ENCODE results near the gene KARS1. TPM values are rescaled to one million over a fixed set of nuclear protein-coding genes. Genes with fewer than 3 reads are reported as not detected.
A peak's percentile ranks its signal among the peaks of the same experiment; 100 is the strongest.

KARS1 gene
- total RNA-seq, 1 donor from 2014 or later, result 97.4 TPM

DNA sequence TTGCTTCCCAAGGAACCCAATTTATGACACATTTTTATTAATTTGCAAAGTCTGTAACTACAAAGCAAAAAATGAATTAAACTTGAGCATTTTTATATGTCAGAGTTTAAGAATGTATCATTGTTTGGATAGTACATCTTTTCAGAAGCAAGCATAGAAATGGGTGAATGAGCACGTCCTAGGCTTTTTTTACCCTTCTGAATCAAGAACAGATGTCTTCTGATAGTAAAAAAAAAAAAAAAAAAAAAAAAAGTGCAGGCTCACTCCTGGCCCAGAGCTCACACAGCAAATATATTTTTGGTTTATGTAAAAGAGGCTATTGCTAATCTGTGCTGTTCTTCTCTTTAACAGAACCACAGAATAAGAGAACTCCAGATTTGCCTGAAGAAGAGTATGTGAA lies 6.5 kb upstream of the KARS1 start:
- Mint-ChIP-seq H3K27ac (ENCODE audit: unreplicated experiment) (no peak overlapping the region), H3K36me3 (ENCODE audit: unreplicated experiment) (peaks cover 13% of the 10 kb centered on the region), H3K4me3 (ENCODE audit: unreplicated experiment) (no peak overlapping the region), H3K9me3 (ENCODE audit: unreplicated experiment) (peaks cover 9% of the 10 kb centered on the region), H3K4me1 (ENCODE audit: low read depth, unreplicated experiment) (peaks cover 20% of the 10 kb centered on the region), H3K27me3 (ENCODE audit: unreplicated experiment) (peaks cover 3% of the 10 kb centered on the region)
- no peak for DNase-seq
- TF ChIP-seq, protein P1, sequence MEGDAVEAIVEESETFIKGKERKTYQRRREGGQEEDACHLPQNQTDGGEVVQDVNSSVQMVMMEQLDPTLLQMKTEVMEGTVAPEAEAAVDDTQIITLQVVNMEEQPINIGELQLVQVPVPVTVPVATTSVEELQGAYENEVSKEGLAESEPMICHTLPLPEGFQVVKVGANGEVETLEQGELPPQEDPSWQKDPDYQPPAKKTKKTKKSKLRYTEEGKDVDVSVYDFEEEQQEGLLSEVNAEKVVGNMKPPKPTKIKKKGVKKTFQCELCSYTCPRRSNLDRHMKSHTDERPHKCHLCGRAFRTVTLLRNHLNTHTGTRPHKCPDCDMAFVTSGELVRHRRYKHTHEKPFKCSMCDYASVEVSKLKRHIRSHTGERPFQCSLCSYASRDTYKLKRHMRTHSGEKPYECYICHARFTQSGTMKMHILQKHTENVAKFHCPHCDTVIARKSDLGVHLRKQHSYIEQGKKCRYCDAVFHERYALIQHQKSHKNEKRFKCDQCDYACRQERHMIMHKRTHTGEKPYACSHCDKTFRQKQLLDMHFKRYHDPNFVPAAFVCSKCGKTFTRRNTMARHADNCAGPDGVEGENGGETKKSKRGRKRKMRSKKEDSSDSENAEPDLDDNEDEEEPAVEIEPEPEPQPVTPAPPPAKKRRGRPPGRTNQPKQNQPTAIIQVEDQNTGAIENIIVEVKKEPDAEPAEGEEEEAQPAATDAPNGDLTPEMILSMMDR (IDR thresholded peaks at IDR 0.05; ENCODE audit: partially characterized antibody, unreplicated experiment), result no peak

DNA sequence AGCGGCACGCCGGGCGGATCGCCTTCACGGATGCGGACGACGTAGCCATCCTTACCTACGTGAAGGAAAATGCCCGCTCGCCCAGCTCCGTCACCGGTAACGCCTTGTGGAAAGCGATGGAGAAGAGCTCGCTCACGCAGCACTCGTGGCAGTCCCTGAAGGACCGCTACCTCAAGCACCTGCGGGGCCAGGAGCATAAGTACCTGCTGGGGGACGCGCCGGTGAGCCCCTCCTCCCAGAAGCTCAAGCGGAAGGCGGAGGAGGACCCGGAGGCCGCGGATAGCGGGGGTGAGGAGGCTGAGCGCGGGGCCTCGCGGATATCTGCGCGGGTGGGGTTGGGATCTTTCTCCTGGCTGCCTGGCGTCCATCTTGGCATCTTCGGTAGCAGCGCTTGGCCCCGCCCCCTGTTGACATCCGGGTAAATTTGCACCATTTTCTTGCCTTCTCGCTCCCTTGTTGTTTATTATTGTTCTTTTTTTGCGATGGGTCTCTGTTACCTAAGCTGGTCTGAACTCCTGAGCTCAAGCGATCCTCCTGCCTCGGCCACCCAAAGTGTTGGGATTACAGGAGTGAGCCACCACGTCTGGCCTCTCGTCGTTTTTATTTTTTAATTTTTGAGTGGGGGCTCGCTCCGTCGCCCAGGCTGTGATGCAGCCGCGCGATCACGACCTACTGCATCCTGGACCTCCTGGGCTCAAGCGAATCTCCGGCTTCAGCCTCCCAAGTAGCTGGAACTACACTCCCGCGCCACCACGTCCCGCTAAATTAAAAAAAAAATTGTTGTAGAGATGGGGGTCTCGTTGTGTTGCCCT lies 1.0 kb upstream of the KARS1 start:
- Mint-ChIP-seq H3K4me1 (ENCODE audit: low read depth, unreplicated experiment) (peaks cover 19% of the 10 kb centered on the region), H3K9me3 (ENCODE audit: unreplicated experiment) (peaks cover 15% of the 10 kb centered on the region), H3K4me3 (ENCODE audit: unreplicated experiment) (peak overlapping the region; percentile 97), H3K36me3 (ENCODE audit: unreplicated experiment) (peaks cover 5% of the 10 kb centered on the region), H3K27me3 (ENCODE audit: unreplicated experiment) (peaks cover 10% of the 10 kb centered on the region), H3K27ac (ENCODE audit: unreplicated experiment) (peak overlapping the region; percentile 97)
- TF ChIP-seq, protein P1 (IDR thresholded peaks at IDR 0.05; ENCODE audit: partially characterized antibody, unreplicated experiment), result no peak
- DNase-seq, result peak; percentile 89

DNA sequence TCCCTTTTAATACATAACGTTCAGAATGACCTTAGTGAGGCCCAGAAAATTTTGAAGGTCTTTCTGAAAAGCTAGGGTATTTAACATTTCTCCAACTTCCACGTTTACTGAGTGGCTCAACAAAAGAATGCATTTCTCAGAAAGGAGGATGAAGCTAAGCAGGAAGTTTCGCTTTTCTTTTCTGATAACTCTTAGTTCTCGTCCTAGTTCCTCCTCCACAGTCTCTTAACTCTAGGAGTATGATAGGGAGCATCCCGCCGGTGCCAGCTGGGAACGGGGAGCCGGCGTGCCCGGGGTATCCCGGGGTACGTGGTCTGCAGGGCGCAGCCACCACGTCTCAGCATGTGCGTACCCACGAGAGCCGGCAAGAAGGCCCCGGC lies 363 bp downstream of the KARS1 start:
- DNase-seq, result no peak
- Mint-ChIP-seq H3K36me3 (ENCODE audit: unreplicated experiment) (peaks cover 5% of the 10 kb centered on the region), H3K4me1 (ENCODE audit: low read depth, unreplicated experiment) (peaks cover 16% of the 10 kb centered on the region), H3K9me3 (ENCODE audit: unreplicated experiment) (peaks cover 15% of the 10 kb centered on the region), H3K27ac (ENCODE audit: unreplicated experiment) (peak overlapping the region; percentile 86), H3K27me3 (ENCODE audit: unreplicated experiment) (peaks cover 10% of the 10 kb centered on the region), H3K4me3 (ENCODE audit: unreplicated experiment) (peak overlapping the region; percentile 94)
- TF ChIP-seq, protein P1 (IDR thresholded peaks at IDR 0.05; ENCODE audit: partially characterized antibody, unreplicated experiment), result no peak

DNA sequence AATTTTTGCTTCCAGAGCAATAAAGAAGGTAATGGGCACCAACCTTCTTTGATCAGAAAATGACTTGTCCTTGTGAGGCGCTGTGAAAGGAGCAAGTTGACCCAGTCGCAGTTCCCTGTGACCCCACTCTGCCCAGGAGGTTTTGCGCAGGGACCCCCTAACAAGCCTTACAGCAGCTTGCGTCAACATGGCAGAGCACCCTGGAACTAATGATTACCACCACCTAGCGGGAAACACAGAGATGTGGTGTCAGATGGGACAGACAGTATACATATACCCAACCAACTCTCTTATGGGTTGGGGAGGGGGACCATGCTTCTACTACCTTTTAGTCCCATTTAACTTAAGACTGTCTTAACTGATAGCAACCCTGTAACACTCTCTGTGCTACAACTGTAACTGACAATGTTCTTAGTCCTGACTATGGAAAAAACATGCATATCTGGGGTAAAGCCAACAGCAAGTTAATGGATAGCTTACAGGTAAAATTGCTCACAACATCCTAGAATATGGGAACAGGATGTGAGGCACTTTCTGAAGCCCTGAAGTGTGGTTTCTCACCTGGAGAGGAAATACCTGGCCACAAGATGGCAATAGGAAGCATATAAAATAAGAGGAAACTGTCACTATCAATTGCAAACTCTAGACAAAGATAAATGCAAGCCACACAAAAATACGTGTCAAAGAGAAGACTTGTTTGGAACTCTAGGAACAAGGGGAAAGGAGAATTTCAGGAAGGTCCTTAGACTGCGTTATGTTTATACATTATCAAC lies 3.0 kb downstream of the KARS1 start:
- Mint-ChIP-seq H3K9me3 (ENCODE audit: unreplicated experiment) (peaks cover 8% of the 10 kb centered on the region), H3K36me3 (ENCODE audit: unreplicated experiment) (no peaks in the 10 kb centered on the region), H3K4me3 (ENCODE audit: unreplicated experiment) (no peak overlapping the region), H3K27ac (ENCODE audit: unreplicated experiment) (no peak overlapping the region), H3K27me3 (ENCODE audit: unreplicated experiment) (peaks cover 7% of the 10 kb centered on the region), H3K4me1 (ENCODE audit: low read depth, unreplicated experiment) (peaks cover 2% of the 10 kb centered on the region)
- DNase-seq, result no peak
- TF ChIP-seq, protein P1 (IDR thresholded peaks at IDR 0.05; ENCODE audit: partially characterized antibody, unreplicated experiment), result no peak

DNA sequence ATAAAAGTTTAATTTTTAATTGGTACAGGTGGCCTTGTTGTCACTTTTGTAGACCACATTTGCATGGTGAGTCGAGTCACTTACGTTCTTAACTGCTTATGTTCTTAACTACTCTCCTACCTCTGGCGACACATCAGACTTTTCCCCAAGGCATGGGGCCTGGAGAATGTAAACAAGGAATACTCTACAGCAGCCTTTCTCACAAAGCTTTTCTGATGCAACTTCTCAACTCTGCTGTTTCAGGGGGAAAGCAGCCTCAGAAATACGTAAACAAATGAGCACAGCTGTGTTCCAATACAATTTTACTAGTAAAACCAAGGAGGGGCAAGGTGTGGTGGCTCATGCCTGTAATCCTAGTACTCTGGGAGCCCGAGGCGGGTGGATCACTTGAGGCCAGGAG lies 6.9 kb downstream of the KARS1 start:
- no peak for DNase-seq
- Mint-ChIP-seq H3K4me3 (ENCODE audit: unreplicated experiment) (no peak overlapping the region), H3K4me1 (ENCODE audit: low read depth, unreplicated experiment) (no peaks in the 10 kb centered on the region), H3K9me3 (ENCODE audit: unreplicated experiment) (no peaks in the 10 kb centered on the region), H3K27me3 (ENCODE audit: unreplicated experiment) (no peaks in the 10 kb centered on the region), H3K36me3 (ENCODE audit: unreplicated experiment) (no peaks in the 10 kb centered on the region), H3K27ac (ENCODE audit: unreplicated experiment) (no peak overlapping the region)
- TF ChIP-seq, protein P1 (IDR thresholded peaks at IDR 0.05; ENCODE audit: partially characterized antibody, unreplicated experiment), result no peak

All from glutamatergic neuron (in vitro differentiated cells).